SU-DHL-6 (cell line): ENCODE measurements around the gene PCSK9.

Experiments
- H2AFZ ChIP-seq: fragments of 200-600 bp; sonication (generic); 2 replicates; pipeline ENCODE4 v1.6.1; 2014; ENCODE audit warnings: low read depth, mild to moderate bottlenecking, moderate library complexity, mixed read lengths, antibody characterized with exemption, low read length; ENCODE audit not compliant: severe bottlenecking
- H3F3A ChIP-seq: fragments of 200-600 bp; shearing (Covaris generic); 2 replicates; pipeline ENCODE4 v1.6.0; 2016; ENCODE audit warnings: antibody characterized with exemption, mild to moderate bottlenecking; ENCODE audit not compliant: insufficient read depth
- H3K27ac ChIP-seq: fragments of 200-600 bp; sonication (generic); 2 replicates; pipeline ENCODE4 v1.5.1; 2016; ENCODE audit warnings: low read depth, mild to moderate bottlenecking, low read length, moderate library complexity, mixed read lengths
- H3K27me3 ChIP-seq: fragments of 200-600 bp; sonication (generic), shearing (Covaris generic); 2 replicates; pipeline ENCODE4 v1.6.0; 2014; ENCODE audit warnings: mild to moderate bottlenecking, low read length
- H3K36me3 ChIP-seq: fragments of 200-600 bp; sonication (generic); 2 replicates; pipeline ENCODE4 v1.6.1; 2014; ENCODE audit warnings: mild to moderate bottlenecking, low read length, mixed read lengths
- H3K4me2 ChIP-seq: fragments of 300-600, 200-600 bp; shearing (Covaris generic), sonication (generic); 2 replicates; pipeline ENCODE4 v1.6.0; 2014; ENCODE audit warnings: low read length, low read depth, mild to moderate bottlenecking; ENCODE audit not compliant: poor library complexity, severe bottlenecking
- H3K4me3 ChIP-seq: fragments of 200-600 bp; sonication (generic); 2 replicates; pipeline ENCODE4 v1.5.1; 2014; ENCODE audit warnings: antibody characterized with exemption, low read length, mild to moderate bottlenecking, mixed read lengths; ENCODE audit not compliant: insufficient read depth, poor library complexity, severe bottlenecking
- H3K79me2 ChIP-seq: fragments of 200-600 bp; sonication (generic); 2 replicates; pipeline ENCODE4 v1.6.1; 2014; ENCODE audit warnings: mild to moderate bottlenecking, low read length, moderate library complexity; ENCODE audit not compliant: insufficient read depth
- H3K9ac ChIP-seq: fragments of 200-600 bp; sonication (generic); 2 replicates; pipeline ENCODE4 v1.7.0; 2014; ENCODE audit warnings: mild to moderate bottlenecking, low read length
- H3K9me2 ChIP-seq: fragments of 200-600 bp; sonication (generic); replicated peaks from 2 replicates; pipeline ENCODE4 v1.6.1; 2014; ENCODE audit warnings: low read length; ENCODE audit not compliant: insufficient read depth
- H3K9me3 ChIP-seq: fragments of 200-600 bp; sonication (generic); 2 replicates; pipeline ENCODE4 v1.6.1; 2014; ENCODE audit warnings: low read length, mixed read lengths; ENCODE audit not compliant: insufficient read depth
- H4K20me1 ChIP-seq: fragments of 200-600 bp; sonication (generic); 2 replicates; pipeline ENCODE4 v1.6.1; 2014; ENCODE audit warnings: low read depth, mild to moderate bottlenecking, antibody characterized with exemption, low read length, moderate library complexity, mixed read lengths
- EZH2phosphoT487 ChIP-seq: fragments of 200-600 bp; sonication (generic), shearing (Covaris generic); conservative IDR thresholded peaks from 2 replicates; pipeline ENCODE4 v1.6.1; 2018; ENCODE audit warnings: mild to moderate bottlenecking, antibody characterized with exemption, low read length, moderate library complexity, mixed read lengths
- TF ChIP-seq, protein P1 (sequence below): fragments of 200-600 bp; sonication (generic); IDR thresholded peaks from one replicate; pipeline ENCODE4 v1.5.1; 2017; ENCODE audit warnings: antibody characterized with exemption, mild to moderate bottlenecking, low read length, moderate library complexity; ENCODE audit not compliant: insufficient read depth, poor library complexity, severe bottlenecking

Gene PCSK9

DNA sequence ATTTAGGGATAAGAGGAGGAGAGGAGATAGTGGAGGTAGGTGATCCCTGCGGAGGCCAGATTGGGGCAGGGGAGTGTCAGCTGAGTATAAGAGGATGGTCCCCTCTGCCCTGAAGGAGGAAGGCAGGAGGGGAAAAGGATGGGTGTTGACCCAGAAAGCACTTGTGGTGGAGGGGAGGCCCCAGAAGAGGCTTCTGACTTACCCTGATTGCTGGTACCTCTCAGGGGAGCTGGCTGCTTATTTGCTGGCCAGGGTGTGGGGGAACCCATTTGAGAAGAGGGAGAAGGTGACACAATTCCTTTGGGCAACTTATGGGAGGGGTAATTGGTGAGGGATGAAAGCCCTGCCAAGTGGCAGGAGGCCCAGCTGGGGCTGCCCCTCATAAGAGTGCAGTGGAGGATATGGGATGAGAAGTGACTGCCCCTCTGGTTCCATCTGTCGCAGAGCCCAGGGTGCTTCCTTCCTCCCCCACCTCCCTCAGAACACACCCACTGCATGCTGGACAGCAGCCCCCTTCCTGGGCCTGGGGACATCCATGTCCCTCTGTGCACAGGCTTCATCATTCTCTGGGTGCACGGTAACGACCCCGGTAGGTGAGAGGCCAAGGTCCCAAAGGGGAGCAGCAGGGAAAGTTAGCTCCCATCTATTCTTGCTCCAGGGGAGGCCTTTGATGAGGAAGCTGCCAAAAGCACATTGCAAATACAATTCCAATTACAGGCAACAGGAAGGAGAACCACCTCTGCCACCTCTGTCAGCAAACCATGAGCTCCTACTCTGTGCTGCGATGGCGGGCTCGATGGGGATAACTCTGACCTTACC, 1.4 kb upstream of the PCSK9 start:
- Histone ChIP-seq H3K4me2 (no peak overlapping the region), H3K36me3 (no peaks in the 10 kb centered on the region), H3K9me2 (no peaks in the 10 kb centered on the region), H4K20me1 (no peaks in the 10 kb centered on the region), H3K4me3 (no peak overlapping the region), H2AFZ (no peak overlapping the region), H3F3A (no peaks in the 10 kb centered on the region), H3K9me3 (no peaks in the 10 kb centered on the region), H3K9ac (no peak overlapping the region), H3K79me2 (no peaks in the 10 kb centered on the region), H3K27ac (no peak overlapping the region), H3K27me3 (no peaks in the 10 kb centered on the region)
- TF ChIP-seq EZH2phosphoT487: no peak
- TF ChIP-seq, protein P1, sequence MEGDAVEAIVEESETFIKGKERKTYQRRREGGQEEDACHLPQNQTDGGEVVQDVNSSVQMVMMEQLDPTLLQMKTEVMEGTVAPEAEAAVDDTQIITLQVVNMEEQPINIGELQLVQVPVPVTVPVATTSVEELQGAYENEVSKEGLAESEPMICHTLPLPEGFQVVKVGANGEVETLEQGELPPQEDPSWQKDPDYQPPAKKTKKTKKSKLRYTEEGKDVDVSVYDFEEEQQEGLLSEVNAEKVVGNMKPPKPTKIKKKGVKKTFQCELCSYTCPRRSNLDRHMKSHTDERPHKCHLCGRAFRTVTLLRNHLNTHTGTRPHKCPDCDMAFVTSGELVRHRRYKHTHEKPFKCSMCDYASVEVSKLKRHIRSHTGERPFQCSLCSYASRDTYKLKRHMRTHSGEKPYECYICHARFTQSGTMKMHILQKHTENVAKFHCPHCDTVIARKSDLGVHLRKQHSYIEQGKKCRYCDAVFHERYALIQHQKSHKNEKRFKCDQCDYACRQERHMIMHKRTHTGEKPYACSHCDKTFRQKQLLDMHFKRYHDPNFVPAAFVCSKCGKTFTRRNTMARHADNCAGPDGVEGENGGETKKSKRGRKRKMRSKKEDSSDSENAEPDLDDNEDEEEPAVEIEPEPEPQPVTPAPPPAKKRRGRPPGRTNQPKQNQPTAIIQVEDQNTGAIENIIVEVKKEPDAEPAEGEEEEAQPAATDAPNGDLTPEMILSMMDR: no peak

DNA sequence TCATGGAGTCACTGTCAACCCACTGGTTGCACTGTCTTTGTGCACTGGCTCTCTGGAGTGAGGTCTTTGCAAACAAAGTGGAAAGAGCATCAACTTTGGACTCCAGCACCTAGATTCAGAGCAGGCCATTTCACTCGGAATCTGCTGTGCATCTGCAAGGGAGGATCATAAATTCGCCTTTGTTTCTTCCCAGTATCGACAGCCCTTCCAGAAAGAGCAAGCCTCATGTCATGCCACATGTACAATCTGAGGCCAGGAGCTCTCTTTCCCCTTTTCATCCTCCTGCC, 853 bp upstream of the PCSK9 start:
- Histone ChIP-seq H3K36me3 (no peaks in the 10 kb centered on the region), H3K4me3 (no peak overlapping the region), H3K79me2 (no peaks in the 10 kb centered on the region), H3F3A (no peaks in the 10 kb centered on the region), H3K27me3 (no peaks in the 10 kb centered on the region), H3K27ac (no peak overlapping the region), H3K9me3 (no peaks in the 10 kb centered on the region), H3K9me2 (no peaks in the 10 kb centered on the region), H3K9ac (no peak overlapping the region), H4K20me1 (no peaks in the 10 kb centered on the region), H3K4me2 (no peak overlapping the region), H2AFZ (no peak overlapping the region)
- TF ChIP-seq, protein P1: no peak
- no peak for TF ChIP-seq EZH2phosphoT487

DNA sequence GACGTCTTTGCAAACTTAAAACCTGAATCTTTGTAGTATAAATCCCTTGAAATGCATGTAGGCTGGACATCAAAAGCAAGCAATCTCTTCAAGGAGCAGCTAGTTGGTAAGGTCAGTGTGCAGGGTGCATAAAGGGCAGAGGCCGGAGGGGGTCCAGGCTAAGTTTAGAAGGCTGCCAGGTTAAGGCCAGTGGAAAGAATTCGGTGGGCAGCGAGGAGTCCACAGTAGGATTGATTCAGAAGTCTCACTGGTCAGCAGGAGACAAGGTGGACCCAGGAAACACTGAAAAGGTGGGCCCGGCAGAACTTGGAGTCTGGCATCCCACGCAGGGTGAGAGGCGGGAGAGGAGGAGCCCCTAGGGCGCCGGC, 390 bp upstream of the PCSK9 start:
- H3K4me3 ChIP-seq: no peak overlapping the region
- no peak overlapping the region for H3K27ac ChIP-seq
- no peaks in the 10 kb centered on the region for H3K9me2 ChIP-seq
- H3K79me2 ChIP-seq: no peaks in the 10 kb centered on the region
- no peak overlapping the region for H3K4me2 ChIP-seq
- no peaks in the 10 kb centered on the region for H3K27me3 ChIP-seq
- H3F3A ChIP-seq: no peaks in the 10 kb centered on the region
- no peaks in the 10 kb centered on the region for H4K20me1 ChIP-seq
- no peaks in the 10 kb centered on the region for H3K36me3 ChIP-seq
- no peaks in the 10 kb centered on the region for H3K9me3 ChIP-seq
- H2AFZ ChIP-seq: no peak overlapping the region
- TF ChIP-seq, protein P1: no peak
- no peak for TF ChIP-seq EZH2phosphoT487
- no peak overlapping the region for H3K9ac ChIP-seq
